Renal cortex interstitium (tissue), 11 donors: ENCODE results near the gene USP51. TPM values are rescaled to one million over a fixed set of nuclear protein-coding genes. Genes with fewer than 3 reads are reported as not detected.
"Not testable (repeated sequence)": the region's sequence is repeated elsewhere in the genome, so short reads cannot be mapped to it uniquely, and the experiment has no call there.

Source experiments
- DNase-seq, 11 donors: peaks; one replicate each; pipeline ENCODE4 v3.0.0-alpha.2; 2013; ENCODE audit warnings: low read depth in 9 of 11, low spot score in 4 of 11; ENCODE audit errors: extremely low read depth in 1 of 11
- polyA plus RNA-seq, 3 donors: library from polyadenylated mRNA; unstranded; fragments of 120-200 nt; gene quantifications; one replicate each; pipeline ENCODE4 v1.2.1, GENCODE V29; 2013; ENCODE audit not compliant: insufficient read length in 3 of 3

USP51 gene
- polyA plus RNA-seq, 3 donors, result 11.1 to 11.8 (median 11.3) TPM

DNA sequence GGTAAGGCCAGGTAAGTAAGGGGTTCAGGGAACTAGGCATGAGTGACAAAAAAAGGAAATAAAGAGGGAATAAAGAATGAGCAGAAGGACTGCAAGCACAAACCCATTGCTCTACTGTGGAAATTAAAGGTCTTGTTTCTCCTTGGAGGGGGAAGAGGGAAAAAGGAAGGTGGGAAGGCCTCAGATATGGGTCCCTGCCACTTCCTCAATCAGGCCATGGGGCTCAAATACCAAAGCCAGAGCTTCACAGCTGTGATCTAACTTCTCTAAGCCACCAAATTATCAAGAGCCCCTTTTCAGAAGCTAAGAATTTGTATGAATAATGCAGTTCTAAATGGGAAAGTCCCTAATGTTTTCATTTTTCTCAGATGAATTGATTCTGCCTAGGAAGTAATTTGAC lies 4.7 kb downstream of the USP51 start:
- no peak for DNase-seq

DNA sequence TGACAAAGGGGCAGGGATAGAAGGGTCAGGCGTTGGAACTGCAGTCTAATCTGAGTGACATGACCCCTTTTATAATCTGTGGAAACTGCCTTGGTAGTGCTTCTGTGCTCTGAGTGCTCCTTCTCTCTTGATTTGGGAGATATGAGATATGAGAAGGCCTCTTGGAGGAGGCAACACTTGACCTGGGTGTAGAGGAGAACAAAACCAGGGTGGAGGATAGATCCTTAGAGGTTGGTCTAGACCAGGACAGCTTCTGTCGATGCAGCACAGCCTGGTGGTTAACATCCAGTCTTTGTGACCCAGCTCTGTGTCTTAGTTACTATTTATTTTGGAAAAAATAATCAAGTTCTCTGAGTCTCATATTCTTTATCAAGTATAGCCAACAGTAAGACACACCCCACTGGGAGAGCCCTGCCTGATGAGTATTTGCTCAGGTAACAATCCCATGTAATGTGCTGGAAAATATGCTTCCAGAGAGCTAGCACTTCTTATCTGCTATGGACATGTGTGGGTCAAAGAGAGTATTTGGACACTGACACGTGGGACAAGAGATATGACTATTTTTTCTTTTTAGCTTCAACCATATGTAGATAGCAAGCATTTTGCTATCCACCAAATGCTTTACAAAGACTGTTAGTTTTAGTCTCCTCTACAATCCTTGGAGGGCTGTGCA lies 9.1 kb downstream of the USP51 start:
- DNase-seq, result no peak

GRCh38 chrX:55479956-55480355 lies 9.7 kb downstream of the USP51 start:
- DNase-seq, result not testable (repeated sequence)

DNA sequence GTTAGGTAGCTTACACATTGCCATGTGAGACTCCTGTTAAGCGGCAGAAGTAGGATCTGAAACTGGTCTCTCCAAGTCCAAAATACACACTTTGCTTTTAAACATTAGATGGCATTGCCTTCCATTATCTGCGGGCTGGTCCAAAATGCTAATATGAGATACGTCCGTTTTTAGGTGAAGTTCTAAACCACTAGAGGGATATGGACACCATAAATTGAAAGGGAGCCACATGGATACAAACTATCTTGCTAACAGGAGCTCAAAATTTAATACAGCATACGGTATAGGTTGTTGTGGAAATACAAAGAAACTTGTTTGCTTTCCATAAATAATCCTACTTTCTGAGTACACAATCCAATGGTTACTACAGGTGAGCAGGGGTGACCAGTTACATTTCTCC lies 23.9 kb downstream of the USP51 start:
- not testable (repeated sequence) for DNase-seq

- DNase-seq, result not testable (repeated sequence)
Measured at GRCh38 chrX:55465108-55465507, 24.5 kb downstream of the USP51 start.

DNA sequence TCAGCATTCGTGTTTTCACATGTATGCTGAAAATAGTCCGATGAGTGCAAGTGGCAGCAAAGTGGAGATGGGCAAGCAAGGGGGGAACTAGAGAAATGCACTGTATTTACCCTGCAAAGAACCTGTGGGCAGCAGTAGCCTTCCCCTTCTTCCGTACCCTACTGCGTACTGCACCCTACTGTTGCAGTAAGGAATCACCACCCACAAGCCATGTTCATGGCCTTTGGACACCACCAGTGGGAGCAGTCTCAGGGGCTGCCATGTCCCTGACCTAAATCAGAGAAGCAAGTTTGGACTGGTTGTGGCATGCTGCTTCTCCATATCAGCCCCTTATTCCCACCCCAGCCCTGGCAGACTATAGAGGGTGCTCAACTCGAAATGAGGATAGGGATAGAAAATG lies 25.6 kb downstream of the USP51 start:
- not testable (repeated sequence) for DNase-seq

GRCh38 chrX:55459926-55460325 lies 29.7 kb downstream of the USP51 start:
- not testable (repeated sequence) for DNase-seq

GRCh38 chrX:55459426-55459825 lies 30.2 kb downstream of the USP51 start:
- not testable (repeated sequence) for DNase-seq

- DNase-seq, result not testable (repeated sequence)
Measured at GRCh38 chrX:55455708-55456107, 33.9 kb downstream of the USP51 start.

DNA sequence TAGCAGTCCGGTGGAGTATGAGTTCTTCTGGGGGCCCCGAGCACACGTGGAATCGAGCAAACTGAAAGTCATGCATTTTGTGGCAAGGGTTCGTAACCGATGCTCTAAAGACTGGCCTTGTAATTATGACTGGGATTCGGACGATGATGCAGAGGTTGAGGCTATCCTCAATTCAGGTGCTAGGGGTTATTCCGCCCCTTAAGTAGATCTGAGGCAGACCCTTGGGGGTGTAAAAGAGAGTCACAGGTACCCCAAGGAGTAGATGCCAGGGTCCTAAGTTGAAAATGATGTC lies 36.9 kb downstream of the USP51 start:
- DNase-seq, result no peak

- peak; percentile 35 to 85 (median 74) for DNase-seq
Measured at GRCh38 chrX:55451990-55452832, 37.4 kb downstream of the USP51 start, which contains the start of gene MAGEH1. MAGEH1 (plus strand) TSS chrX:55452127; CDS start chrX:55452375, 248 bp downstream.

DNA sequence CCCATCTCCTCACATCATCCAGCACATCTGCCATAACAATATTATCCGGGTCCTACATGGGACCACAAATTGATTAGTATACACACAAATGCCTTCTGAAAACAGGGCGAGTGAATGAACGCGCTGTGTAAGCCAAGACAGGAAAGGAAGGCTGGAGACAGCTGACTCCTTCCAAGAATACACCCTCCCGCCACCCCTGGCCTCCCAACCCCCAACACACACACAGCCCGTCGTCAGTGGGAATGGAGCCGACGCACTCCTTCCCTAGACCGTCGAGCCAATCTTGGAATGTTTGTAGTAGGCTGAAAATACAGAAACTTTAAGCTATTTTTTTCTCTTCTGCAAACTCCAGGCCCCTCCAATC lies 38.0 kb downstream of the USP51 start:
- DNase-seq, result no peak

- no peak for DNase-seq
Measured at GRCh38 chrX:55451141-55451540, 38.5 kb downstream of the USP51 start.

DNA sequence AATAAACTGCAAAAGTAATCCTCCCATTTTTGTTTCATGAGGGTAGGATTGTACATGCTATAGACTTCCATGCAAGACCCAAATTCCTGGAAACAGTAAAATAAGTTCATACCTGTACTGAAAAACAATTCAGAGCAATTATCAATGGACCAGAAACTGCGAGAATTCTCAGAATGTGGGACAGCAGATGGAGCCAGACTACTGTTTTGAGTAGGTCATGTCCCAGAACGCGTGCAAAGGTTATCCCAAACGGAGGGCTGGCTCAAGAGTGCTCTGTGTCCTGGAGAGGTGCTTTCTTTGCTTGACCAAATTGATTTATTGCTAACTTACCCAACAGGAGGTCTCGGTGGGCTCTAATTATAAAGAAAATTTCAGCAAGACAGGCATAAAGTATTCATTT lies 39.4 kb downstream of the USP51 start:
- DNase-seq, result no peak

GRCh38 chrX:55443468-55443867 lies 46.2 kb downstream of the USP51 start:
- DNase-seq, result not testable (repeated sequence)

Other genes starting within 250 kb of the USP51 start
- not detected for gene PAGE3, start 224.9 kb downstream of the USP51 start, polyA plus RNA-seq
- 10 to 100 TPM; 64.1 to 75.0 (median 66.5) TPM for gene MAGEH1, start 37.7 kb downstream of the USP51 start, polyA plus RNA-seq
- gene FOXR2, start 133.6 kb upstream of the USP51 start, polyA plus RNA-seq, result not detected
- 10 to 100 TPM; 35.6 to 42.7 (median 41.8) TPM for gene RRAGB, start 227.9 kb upstream of the USP51 start, polyA plus RNA-seq